Breast epithelium (tissue), 4 donors: Measurements from ENCODE around the gene ARHGAP30. TPM values are rescaled to one million over a fixed set of nuclear protein-coding genes. Genes with fewer than 3 reads are reported as not detected.
"Not testable (repeated sequence)": the region's sequence is repeated elsewhere in the genome, so short reads cannot be mapped to it uniquely, and the experiment has no call there.

Experiments used
- DNase-seq, 2 donors: peaks; one replicate each; pipeline ENCODE4 v3.0.0-alpha.2; 2019; ENCODE audit warnings: low spot score in 2 of 2
- H3K27ac ChIP-seq, 2 donors: fragments of 200-600 bp; sonication (generic) in 1 of 2; one replicate each; pipeline ENCODE4 v1.5.1; 2016 to 2019; ENCODE audit warnings: mild to moderate bottlenecking in 1 of 2
- H3K27me3 ChIP-seq, 2 donors: fragments of 200-600 bp; sonication (generic) in 1 of 2; one replicate each; pipeline versions ENCODE4 v1.5.1 to v1.6.0; 2017 to 2019; ENCODE audit warnings: control low read depth in 1 of 2, mild to moderate bottlenecking in 1 of 2
- H3K36me3 ChIP-seq: fragments of 200-600 bp; one replicate; pipeline ENCODE4 v1.5.1; 2019
- H3K4me1 ChIP-seq, 2 donors: fragments of 200-600 bp; sonication (generic); one replicate each; pipeline ENCODE4 v1.5.1; 2016 to 2019; ENCODE audit warnings: control low read depth in 1 of 2
- H3K4me3 ChIP-seq, 3 donors: fragments of 200-600 bp; sonication (generic); 1 replicate in 2 of 3; 2 replicates in 1 of 3; pipeline ENCODE4 v1.5.1; 2016 to 2019; ENCODE audit warnings: mild to moderate bottlenecking in 3 of 3, moderate library complexity in 2 of 3
- H3K9me3 ChIP-seq, 2 donors: fragments of 200-600 bp; sonication (generic) in 1 of 2; one replicate each; pipeline ENCODE4 v1.5.1; 2016 to 2019; ENCODE audit warnings: control low read depth in 1 of 2
- CTCF ChIP-seq, 3 donors: fragments of 450-650 bp; IDR thresholded peaks; one replicate each; pipeline ENCODE4 v1.5.1; 2016 to 2017; ENCODE audit warnings: antibody characterized with exemption in 3 of 3, mild to moderate bottlenecking in 3 of 3, moderate library complexity in 3 of 3
- POLR2A ChIP-seq: fragments of 450-650 bp; IDR thresholded peaks from one replicate; pipeline ENCODE4 v1.6.1; 2016; ENCODE audit warnings: antibody characterized with exemption, mild to moderate bottlenecking, moderate library complexity
- POLR2AphosphoS5 ChIP-seq, 3 donors: sonication (generic); formaldehyde crosslinking; IDR thresholded peaks; one replicate each; pipeline ENCODE4 v1.6.1; 2017; ENCODE audit warnings: antibody characterized with exemption in 3 of 3
- intact Hi-C: fragments of 100-400 bp; cut with DNase I; formaldehyde crosslinking; loops from one replicate; pipeline ENCODE4 v1.15.1; 2023; ENCODE audit warnings: low total_unique reads
- total RNA-seq, 3 donors: library from RNA; depleted of rRNA; stranded (reverse); fragments of >200 nt; gene quantifications; one replicate each; pipeline ENCODE4 v1.1.0, GENCODE V29; 2016

ARHGAP30 gene
- total RNA-seq, 3 donors from 2014 or later = 5.2 to 16.5 (median 7.9) TPM

DNA sequence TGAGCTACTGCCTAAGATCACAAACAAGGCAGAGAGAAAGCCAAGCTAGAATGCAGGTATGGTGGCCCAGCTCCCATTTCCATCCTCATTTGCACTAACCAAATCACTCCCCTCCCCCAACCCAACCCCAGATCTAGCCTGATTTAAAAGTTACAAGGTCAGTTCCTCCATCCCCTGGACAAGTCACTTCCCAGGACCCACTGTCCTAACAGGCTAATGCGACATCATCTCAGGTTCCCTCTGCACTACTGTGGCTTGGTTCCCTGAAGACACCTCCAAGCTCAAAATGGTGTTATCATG, 51.1 kb downstream of the ARHGAP30 start:
- no peak for DNase-seq
- Histone ChIP-seq H3K36me3 (no peaks in the 10 kb centered on the region), H3K9me3 (no peaks in the 10 kb centered on the region), H3K4me1 (peaks cover 0 to 16% of the 10 kb centered on the region in 2 donors), H3K4me3 (no peak overlapping the region), H3K27me3 (no peaks in the 10 kb centered on the region), H3K27ac (peak overlapping the region; percentile 36 to 88)
- intact Hi-C loops = no loop called here
- TF ChIP-seq CTCF (IDR thresholded peaks at IDR 0.05) (no peak), POLR2A (no peak), POLR2AphosphoS5 (IDR thresholded peaks at IDR 0.05) (no peak)

DNA sequence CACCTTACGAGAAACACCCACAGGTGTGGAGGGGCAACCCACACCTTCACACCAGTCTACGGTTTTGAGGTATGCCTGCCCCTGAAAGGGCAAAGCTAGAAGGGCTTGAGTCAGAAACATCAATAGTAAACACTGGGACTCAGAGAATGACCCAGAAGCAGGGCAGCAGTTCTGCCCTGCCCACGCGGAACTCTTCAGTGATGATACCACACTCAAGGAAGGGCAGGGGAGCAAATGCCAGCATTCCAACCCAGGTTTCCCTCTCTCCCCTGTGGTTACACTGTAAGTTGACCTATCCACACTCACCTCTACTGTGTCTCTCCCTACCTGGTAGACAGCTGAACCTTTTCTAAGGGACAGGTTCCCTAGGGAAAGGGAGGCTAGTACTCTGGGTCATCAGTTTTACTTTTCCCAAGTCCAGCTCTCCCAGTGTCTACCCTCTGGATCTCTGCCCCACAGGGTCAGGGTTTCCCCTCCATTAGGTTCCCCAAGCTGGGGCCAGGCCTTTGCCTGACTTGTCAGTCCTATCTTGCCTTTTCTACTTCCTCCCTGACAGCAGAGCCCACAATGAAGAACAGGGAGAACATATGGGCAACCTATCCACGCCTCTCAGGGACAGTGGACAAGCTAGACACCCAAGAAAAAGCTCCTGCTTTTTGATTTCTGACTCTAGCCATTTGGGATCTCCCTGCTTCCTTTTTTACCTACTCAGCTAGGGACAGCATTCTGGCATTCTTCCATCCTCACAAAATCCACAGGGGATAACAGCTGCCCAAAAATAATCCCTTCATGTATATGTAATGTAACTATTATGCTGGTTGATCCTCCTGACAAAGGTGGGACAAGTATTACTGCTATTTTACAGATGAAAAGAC, 51.7 kb downstream of the ARHGAP30 start:
- intact Hi-C loops = no loop called here
- Histone ChIP-seq H3K4me3 (no peak overlapping the region), H3K9me3 (no peaks in the 10 kb centered on the region), H3K27ac (peak overlapping the region; percentile 36 to 88), H3K27me3 (no peaks in the 10 kb centered on the region), H3K4me1 (peaks cover 0 to 21% of the 10 kb centered on the region in 2 donors), H3K36me3 (no peaks in the 10 kb centered on the region)
- TF ChIP-seq POLR2AphosphoS5 (IDR thresholded peaks at IDR 0.05) (no peak), POLR2A (no peak), CTCF (IDR thresholded peaks at IDR 0.05) (no peak)
- DNase-seq = no peak

DNA sequence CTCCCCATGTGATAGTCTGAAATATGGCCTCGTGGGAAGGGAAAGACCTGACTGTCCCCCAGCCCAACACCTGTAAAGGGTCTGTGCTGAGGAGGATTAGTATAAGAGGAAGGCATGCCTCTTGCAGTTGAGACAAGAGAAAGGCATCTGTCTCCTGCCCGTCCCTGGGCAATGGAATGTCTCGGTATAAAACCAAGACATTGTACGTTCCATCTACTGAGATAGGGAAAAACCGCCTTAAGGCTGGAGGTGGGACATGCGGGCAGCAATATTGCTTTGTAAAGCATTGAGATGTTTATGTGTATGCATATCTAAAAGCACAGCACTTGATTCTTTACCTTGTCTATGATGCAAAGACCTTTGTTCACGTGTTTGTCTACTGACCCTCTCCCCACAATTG, 52.5 kb downstream of the ARHGAP30 start:
- DNase-seq, intact Hi-C loops, H3K9me3 ChIP-seq, H3K36me3 ChIP-seq, H3K4me3 ChIP-seq, H3K27me3 ChIP-seq: not testable (repeated sequence)
- Histone ChIP-seq H3K4me1 (peaks cover 0 to 22% of the 10 kb centered on the region in 2 donors), H3K27ac (peak overlapping the region; percentile 36 to 88)

DNA sequence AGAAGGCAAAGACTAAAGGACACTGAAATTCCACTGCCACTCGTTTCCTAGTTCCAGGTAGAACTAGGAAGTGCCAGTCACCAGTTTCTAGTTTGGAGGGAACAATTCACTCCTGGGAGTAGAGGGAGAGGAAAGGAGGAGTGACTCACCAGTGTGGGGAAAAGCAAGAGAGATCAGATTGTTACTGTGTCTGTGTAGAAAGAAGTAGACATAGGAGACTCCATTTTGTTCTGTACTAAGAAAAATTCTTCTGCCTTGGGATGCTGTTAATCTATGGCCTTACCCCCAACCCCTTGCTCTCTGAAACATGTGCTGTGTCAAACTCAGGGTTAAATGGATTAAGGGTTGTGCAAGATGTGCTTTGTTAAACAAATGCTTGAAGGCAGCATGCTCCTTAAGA, 53.0 kb downstream of the ARHGAP30 start:
- H3K4me3 ChIP-seq, H3K9me3 ChIP-seq, H3K36me3 ChIP-seq, DNase-seq, intact Hi-C loops, H3K27me3 ChIP-seq: not testable (repeated sequence)
- Histone ChIP-seq H3K4me1 (peaks cover 0 to 22% of the 10 kb centered on the region in 2 donors), H3K27ac (peak overlapping the region; percentile 13 to 88)

GRCh38 chr1:161013488-161014230, 56.0 kb downstream of the ARHGAP30 start:
- H3K4me3 ChIP-seq = peak overlapping the region in 2 of 3 donors; percentile 30 to 46
- no peaks in the 10 kb centered on the region for H3K9me3 ChIP-seq
- intact Hi-C loops = no loop called here

More at GRCh38 chr1:161013488-161014230, 56.0 kb downstream of the ARHGAP30 start:
- peak in 1 of 3 donors; percentile 9 for TF ChIP-seq CTCF (IDR thresholded peaks at IDR 0.05)
- no peak for TF ChIP-seq POLR2A
- TF ChIP-seq POLR2AphosphoS5 (IDR thresholded peaks at IDR 0.05) = peak; percentile 78 to 90 (median 81)
- Histone ChIP-seq H3K27me3 (no peaks in the 10 kb centered on the region), H3K27ac (peak overlapping the region; percentile 88 to 92), H3K36me3 (no peaks in the 10 kb centered on the region), H3K4me1 (peaks cover 0 to 16% of the 10 kb centered on the region in 2 donors)
- peak; percentile 89 to 93 for DNase-seq
